Measurements from ENCODE around the gene DYNC1H1. TPM values are rescaled to one million over a fixed set of nuclear protein-coding genes. Genes with fewer than 3 reads are reported as not detected.
"Not testable (repeated sequence)": the region's sequence is repeated elsewhere in the genome, so short reads cannot be mapped to it uniquely, and the experiment has no call there.

Gene DYNC1H1
- total and polyA plus RNA-seq, 2 experiments from 2014 or later = 158 to 434 TPM

DNA sequence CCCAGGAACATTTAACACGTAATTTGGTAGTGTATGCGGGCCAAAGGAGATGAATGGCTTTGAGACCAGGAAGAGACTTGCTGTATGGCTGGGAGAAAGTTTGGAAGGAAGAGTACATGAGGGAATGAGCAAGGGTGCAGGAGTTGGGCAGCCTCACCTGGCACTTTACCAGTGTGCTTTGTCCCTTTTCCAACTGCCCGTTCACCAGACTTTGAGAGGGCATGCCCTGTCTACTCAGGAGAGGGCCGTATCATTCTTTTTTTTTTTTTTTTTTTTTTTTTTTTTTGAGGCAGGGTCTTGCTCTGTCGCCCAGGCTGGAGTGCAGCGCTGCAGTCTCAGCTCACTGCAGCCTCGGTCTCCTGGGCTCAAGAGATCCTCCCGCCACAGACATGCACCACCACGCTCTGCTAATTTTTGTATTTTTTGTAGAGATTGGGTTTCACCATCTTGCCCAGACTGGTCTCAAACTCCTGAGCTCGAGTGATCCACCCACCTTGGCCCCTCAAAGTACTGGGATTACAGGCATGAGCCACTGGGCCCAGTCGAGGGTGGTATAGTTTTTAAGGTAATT is 6.5 kb downstream of the DYNC1H1 start:
- TF ChIP-seq, protein P1, sequence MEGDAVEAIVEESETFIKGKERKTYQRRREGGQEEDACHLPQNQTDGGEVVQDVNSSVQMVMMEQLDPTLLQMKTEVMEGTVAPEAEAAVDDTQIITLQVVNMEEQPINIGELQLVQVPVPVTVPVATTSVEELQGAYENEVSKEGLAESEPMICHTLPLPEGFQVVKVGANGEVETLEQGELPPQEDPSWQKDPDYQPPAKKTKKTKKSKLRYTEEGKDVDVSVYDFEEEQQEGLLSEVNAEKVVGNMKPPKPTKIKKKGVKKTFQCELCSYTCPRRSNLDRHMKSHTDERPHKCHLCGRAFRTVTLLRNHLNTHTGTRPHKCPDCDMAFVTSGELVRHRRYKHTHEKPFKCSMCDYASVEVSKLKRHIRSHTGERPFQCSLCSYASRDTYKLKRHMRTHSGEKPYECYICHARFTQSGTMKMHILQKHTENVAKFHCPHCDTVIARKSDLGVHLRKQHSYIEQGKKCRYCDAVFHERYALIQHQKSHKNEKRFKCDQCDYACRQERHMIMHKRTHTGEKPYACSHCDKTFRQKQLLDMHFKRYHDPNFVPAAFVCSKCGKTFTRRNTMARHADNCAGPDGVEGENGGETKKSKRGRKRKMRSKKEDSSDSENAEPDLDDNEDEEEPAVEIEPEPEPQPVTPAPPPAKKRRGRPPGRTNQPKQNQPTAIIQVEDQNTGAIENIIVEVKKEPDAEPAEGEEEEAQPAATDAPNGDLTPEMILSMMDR (IDR thresholded peaks at IDR 0.05; ENCODE audit: low read depth, low read length) = no peak
- no peaks in the 10 kb centered on the region for H3K27me3 ChIP-seq
- no peaks in the 10 kb centered on the region for H3K9me3 ChIP-seq (ENCODE audit: low read depth)
- H3K4me3 ChIP-seq = no peak overlapping the region
- peaks cover 4% of the 10 kb centered on the region for H3K36me3 ChIP-seq
- peaks cover 10% of the 10 kb centered on the region for H3K4me1 ChIP-seq (ENCODE audit: low read depth)
- H3K27ac ChIP-seq = no peak overlapping the region
- no peak for DNase-seq (ENCODE audit: low read depth in 1 of 2, low spot score in 1 of 2)

GRCh38 chr14:101971458-101971857 is 7.1 kb downstream of the DYNC1H1 start:
- H3K4me3 ChIP-seq; H3K27ac ChIP-seq; H3K27me3 ChIP-seq; DNase-seq (ENCODE audit: low read depth in 1 of 2, low spot score in 1 of 2); H3K36me3 ChIP-seq; H3K4me1 ChIP-seq (ENCODE audit: low read depth); H3K9me3 ChIP-seq (ENCODE audit: low read depth): not testable (repeated sequence)

GRCh38 chr14:101972126-101972866 is 7.9 kb downstream of the DYNC1H1 start:
- Histone ChIP-seq H3K4me3 (no peak overlapping the region), H3K4me1 (ENCODE audit: low read depth) (no peaks in the 10 kb centered on the region), H3K36me3 (peaks cover 4% of the 10 kb centered on the region), H3K27ac (no peak overlapping the region), H3K9me3 (ENCODE audit: low read depth) (no peaks in the 10 kb centered on the region), H3K27me3 (no peaks in the 10 kb centered on the region)
- peak in 1 of 2 donors; percentile 99 for DNase-seq (ENCODE audit: low read depth in 1 of 2, low spot score in 1 of 2)
- TF ChIP-seq, protein P1 (IDR thresholded peaks at IDR 0.05; ENCODE audit: low read depth, low read length) = no peak

GRCh38 chr14:101973356-101973755 is 9.0 kb downstream of the DYNC1H1 start:
- no peaks in the 10 kb centered on the region for H3K9me3 ChIP-seq (ENCODE audit: low read depth)
- H3K36me3 ChIP-seq = peaks cover 11% of the 10 kb centered on the region
- H3K27me3 ChIP-seq = no peaks in the 10 kb centered on the region
- H3K27ac ChIP-seq = no peak overlapping the region
- no peak for DNase-seq (ENCODE audit: low read depth in 1 of 2, low spot score in 1 of 2)
- no peaks in the 10 kb centered on the region for H3K4me1 ChIP-seq (ENCODE audit: low read depth)
- TF ChIP-seq, protein P1 (IDR thresholded peaks at IDR 0.05; ENCODE audit: low read depth, low read length) = no peak
- H3K4me3 ChIP-seq = no peak overlapping the region

DNA sequence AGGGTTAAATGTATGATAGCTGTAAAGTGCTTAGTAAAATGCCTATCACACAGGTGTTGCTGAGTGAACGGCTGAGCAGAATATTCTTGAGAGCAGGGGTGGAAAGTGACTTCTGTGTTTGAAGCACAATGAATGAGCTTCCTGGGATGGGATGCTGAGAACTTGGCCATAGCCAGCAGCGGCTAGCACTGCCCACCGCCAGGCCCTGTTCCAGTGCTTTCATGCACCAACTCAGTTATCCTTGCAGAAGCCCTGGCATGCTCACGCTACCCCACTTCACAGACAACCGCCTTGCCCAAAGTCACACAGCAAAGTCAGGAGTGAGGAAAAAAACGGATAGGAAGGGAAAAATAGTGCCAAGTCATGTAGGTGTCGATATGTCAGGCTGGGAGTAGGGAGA is 10.9 kb downstream of the DYNC1H1 start:
- TF ChIP-seq, protein P1 (IDR thresholded peaks at IDR 0.05; ENCODE audit: low read depth, low read length) = no peak
- H3K27ac ChIP-seq = peak overlapping the region; percentile 36
- H3K4me1 ChIP-seq (ENCODE audit: low read depth) = no peaks in the 10 kb centered on the region

More for the DNA sequence above, 10.9 kb downstream of the DYNC1H1 start:
- no peak for DNase-seq (ENCODE audit: low read depth in 1 of 2, low spot score in 1 of 2)
- Histone ChIP-seq H3K27me3 (no peaks in the 10 kb centered on the region), H3K4me3 (no peak overlapping the region), H3K36me3 (peaks cover 21% of the 10 kb centered on the region), H3K9me3 (ENCODE audit: low read depth) (no peaks in the 10 kb centered on the region)
